ENCODE measurements around the gene IPPK. TPM values are rescaled to one million over a fixed set of nuclear protein-coding genes. Genes with fewer than 3 reads are reported as not detected.
A peak's percentile ranks its signal among the peaks of the same experiment; 100 is the strongest.

Gene IPPK
- total RNA-seq, 1 donor from 2014 or later: 10.0 TPM

- TF ChIP-seq CTCF (IDR thresholded peaks at IDR 0.05; ENCODE audit: unreplicated experiment): no peak
- H3K27ac Mint-ChIP-seq: no peak overlapping the region
- H3K27me3 Mint-ChIP-seq (ENCODE audit: low read depth): no peaks in the 10 kb centered on the region
- H3K9me3 Mint-ChIP-seq: peaks cover 5% of the 10 kb centered on the region
- H3K4me1 Mint-ChIP-seq: no peaks in the 10 kb centered on the region
- no peak overlapping the region for H3K4me3 Mint-ChIP-seq
- no peak for DNase-seq (ENCODE audit: low spot score in 2 of 2, unreplicated experiment in 2 of 2)
- no peaks in the 10 kb centered on the region for H3K36me3 Mint-ChIP-seq
These were observed 15.1 kb upstream of the IPPK start for GRCh38 chr9:92685022-92685421.

GRCh38 chr9:92682269-92682668 is 12.3 kb upstream of the IPPK start:
- Mint-ChIP-seq H3K27me3 (ENCODE audit: low read depth) (no peaks in the 10 kb centered on the region), H3K9me3 (no peaks in the 10 kb centered on the region), H3K4me1 (peaks cover 2% of the 10 kb centered on the region), H3K27ac (no peak overlapping the region), H3K4me3 (no peak overlapping the region), H3K36me3 (no peaks in the 10 kb centered on the region)
- no peak for TF ChIP-seq CTCF (IDR thresholded peaks at IDR 0.05; ENCODE audit: unreplicated experiment)
- no peak for DNase-seq (ENCODE audit: low spot score in 2 of 2, unreplicated experiment in 2 of 2)

- no peak for TF ChIP-seq CTCF (IDR thresholded peaks at IDR 0.05; ENCODE audit: unreplicated experiment)
- DNase-seq (ENCODE audit: low spot score in 2 of 2, unreplicated experiment in 2 of 2): no peak
- Mint-ChIP-seq H3K9me3 (no peaks in the 10 kb centered on the region), H3K27ac (no peak overlapping the region), H3K4me1 (peaks cover 2% of the 10 kb centered on the region), H3K4me3 (no peak overlapping the region), H3K27me3 (ENCODE audit: low read depth) (no peaks in the 10 kb centered on the region), H3K36me3 (no peaks in the 10 kb centered on the region)
These were observed 10.5 kb upstream of the IPPK start for GRCh38 chr9:92680166-92681119.

GRCh38 chr9:92679413-92680165 is 9.7 kb upstream of the IPPK start:
- DNase-seq (ENCODE audit: low spot score in 2 of 2, unreplicated experiment in 2 of 2): no peak
- Mint-ChIP-seq H3K27me3 (ENCODE audit: low read depth) (no peaks in the 10 kb centered on the region), H3K4me3 (no peak overlapping the region), H3K4me1 (peaks cover 2% of the 10 kb centered on the region), H3K9me3 (no peaks in the 10 kb centered on the region), H3K36me3 (no peaks in the 10 kb centered on the region), H3K27ac (no peak overlapping the region)
- no peak for TF ChIP-seq CTCF (IDR thresholded peaks at IDR 0.05; ENCODE audit: unreplicated experiment)

GRCh38 chr9:92671323-92671722 is 1.4 kb upstream of the IPPK start:
- DNase-seq (ENCODE audit: low spot score in 2 of 2, unreplicated experiment in 2 of 2): no peak
- Mint-ChIP-seq H3K36me3 (peaks cover 1% of the 10 kb centered on the region), H3K4me1 (peaks cover 15% of the 10 kb centered on the region), H3K4me3 (peak overlapping the region; percentile 95), H3K27ac (peak overlapping the region; percentile 80), H3K27me3 (ENCODE audit: low read depth) (no peaks in the 10 kb centered on the region), H3K9me3 (no peaks in the 10 kb centered on the region)
- no peak for TF ChIP-seq CTCF (IDR thresholded peaks at IDR 0.05; ENCODE audit: unreplicated experiment)
